H9 (cell line): ENCODE results near the gene SDK2. TPM values are rescaled to one million over a fixed set of nuclear protein-coding genes. Genes with fewer than 3 reads are reported as not detected.

Experiments
- DNase-seq: peaks from one replicate; pipeline ENCODE4 v3.0.0-alpha.2; 2017
- H2AFZ ChIP-seq: one replicate; pipeline ENCODE4 v1.6.1; 2013; ENCODE audit warnings: mild to moderate bottlenecking, low read length, control low read depth, moderate library complexity
- H2AK5ac ChIP-seq: 2 replicates; pipeline ENCODE4 v1.6.1; 2013; ENCODE audit warnings: low read length, control low read depth, mixed read lengths; ENCODE audit not compliant: insufficient read length
- H2BK120ac ChIP-seq: one replicate; pipeline ENCODE4 v1.6.1; 2013; ENCODE audit warnings: low read depth, mild to moderate bottlenecking, low read length, control low read depth, inconsistent platforms; ENCODE audit not compliant: poor library complexity, severe bottlenecking
- H2BK12ac ChIP-seq: 2 replicates; pipeline ENCODE4 v1.6.1; 2013; ENCODE audit warnings: low read length, control low read depth, mixed read lengths, low read depth; ENCODE audit not compliant: insufficient read length
- H2BK15ac ChIP-seq: 2 replicates; pipeline ENCODE4 v1.6.1; 2013; ENCODE audit warnings: low read depth, low read length, control low read depth
- H2BK20ac ChIP-seq: one replicate; pipeline ENCODE4 v1.6.1; 2013; ENCODE audit warnings: low read depth, mild to moderate bottlenecking, low read length, control low read depth, inconsistent platforms; ENCODE audit not compliant: poor library complexity, severe bottlenecking
- H2BK5ac ChIP-seq: 2 replicates; pipeline ENCODE4 v1.6.1; 2013; ENCODE audit warnings: low read length, control low read depth, mixed read lengths; ENCODE audit not compliant: insufficient read length
- H3K14ac ChIP-seq: 2 replicates; pipeline ENCODE4 v1.6.1; 2013; ENCODE audit warnings: low read length, control low read depth; ENCODE audit not compliant: insufficient read depth
- H3K18ac ChIP-seq: 2 replicates; pipeline ENCODE4 v1.6.1; 2013; ENCODE audit warnings: low read depth, mild to moderate bottlenecking, mixed read lengths, low read length, control low read depth; ENCODE audit not compliant: insufficient read length
- H3K23ac ChIP-seq: 2 replicates; pipeline ENCODE4 v1.6.1; 2013; ENCODE audit warnings: low read length, control low read depth, mixed read lengths, low read depth; ENCODE audit not compliant: insufficient read length
- H3K23me2 ChIP-seq: 2 replicates; pipeline ENCODE4 v1.6.1; 2013; ENCODE audit warnings: low read depth, mild to moderate bottlenecking, mixed read lengths, low read length, control low read depth; ENCODE audit not compliant: insufficient read length, poor library complexity, severe bottlenecking
- H3K27ac ChIP-seq: 2 replicates; pipeline ENCODE4 v1.5.1; 2013; ENCODE audit warnings: low read length, control low read depth, mixed read lengths, low read depth; ENCODE audit not compliant: insufficient read length
- H3K27me3 ChIP-seq: 2 replicates; pipeline ENCODE4 v1.6.1; 2013; ENCODE audit warnings: low read length, control low read depth, inconsistent platforms; ENCODE audit not compliant: insufficient read depth
- H3K4ac ChIP-seq: 2 replicates; pipeline ENCODE4 v1.6.1; 2013; ENCODE audit warnings: low read depth, mild to moderate bottlenecking, control low read depth, inconsistent platforms, low read length, moderate library complexity
- H3K4me1 ChIP-seq: 2 replicates; pipeline ENCODE4 v1.6.1; 2013; ENCODE audit warnings: low read length, control low read depth, inconsistent platforms; ENCODE audit not compliant: insufficient read depth
- H3K4me2 ChIP-seq: 2 replicates; pipeline ENCODE4 v1.6.1; 2013; ENCODE audit warnings: low read length, control low read depth, mixed read lengths; ENCODE audit not compliant: insufficient read length, insufficient read depth
- H3K56ac ChIP-seq: 2 replicates; pipeline ENCODE4 v1.6.1; 2013; ENCODE audit warnings: low read depth, mild to moderate bottlenecking, mixed read lengths, low read length, control low read depth; ENCODE audit not compliant: insufficient read length
- H3K79me1 ChIP-seq: 2 replicates; pipeline ENCODE4 v1.6.1; 2013; ENCODE audit warnings: low read depth, mild to moderate bottlenecking, moderate library complexity, low read length, control low read depth, inconsistent platforms; ENCODE audit not compliant: insufficient read depth, poor library complexity, severe bottlenecking
- H3K79me2 ChIP-seq: 2 replicates; pipeline ENCODE4 v1.6.1; 2013; ENCODE audit warnings: low read length, control low read depth, inconsistent platforms; ENCODE audit not compliant: insufficient read depth
- H3K9ac ChIP-seq: 2 replicates; pipeline ENCODE4 v1.6.1; 2013; ENCODE audit warnings: low read length, control low read depth, mixed read lengths; ENCODE audit not compliant: insufficient read length; ENCODE audit errors: extremely low read depth
- H3K9me3 ChIP-seq: one replicate; pipeline ENCODE4 v1.6.1; 2013; ENCODE audit warnings: low read depth, low read length, inconsistent platforms; ENCODE audit not compliant: control insufficient read depth
- H3T11ph ChIP-seq: one replicate; pipeline ENCODE4 v1.6.1; 2013; ENCODE audit warnings: mild to moderate bottlenecking, low read length, control low read depth, inconsistent platforms
- H4K20me1 ChIP-seq: one replicate; pipeline ENCODE4 v1.6.1; 2013; ENCODE audit not compliant: control insufficient read depth, insufficient read length, insufficient read depth
- H4K5ac ChIP-seq: 2 replicates; pipeline ENCODE4 v1.6.1; 2013; ENCODE audit warnings: low read depth, mild to moderate bottlenecking, mixed read lengths, low read length, control low read depth; ENCODE audit not compliant: insufficient read length
- H4K8ac ChIP-seq: replicated peaks from 2 replicates; pipeline ENCODE4 v1.6.1; 2013; ENCODE audit warnings: low read length, control low read depth, mixed read lengths, low read depth; ENCODE audit not compliant: insufficient read length
- H4K91ac ChIP-seq: 2 replicates; pipeline ENCODE4 v1.6.1; 2013; ENCODE audit warnings: low read depth, mild to moderate bottlenecking, moderate library complexity, mixed read lengths, low read length, control low read depth; ENCODE audit not compliant: insufficient read length
- H3K27ac Mint-ChIP-seq, 3 experiments: 2 replicates in 2 of 3; 3 replicates in 1 of 3; pipeline ENCODE4 v1.8.0; 2020 to 2021; ENCODE audit warnings: mixed read lengths in 3 of 3, mild to moderate bottlenecking in 1 of 3, moderate library complexity in 1 of 3
- H3K27me3 Mint-ChIP-seq: 2 replicates; pipeline ENCODE4 v1.8.0; 2021; ENCODE audit warnings: low read depth, mild to moderate bottlenecking, moderate library complexity, mixed read lengths
- H3K36me3 Mint-ChIP-seq, 3 experiments: 2 replicates in 2 of 3; 3 replicates in 1 of 3; pipeline ENCODE4 v1.8.0; 2020 to 2021; ENCODE audit warnings: low read depth in 3 of 3, mixed read lengths in 3 of 3; ENCODE audit not compliant: insufficient read depth in 1 of 3
- H3K4me1 Mint-ChIP-seq, 2 experiments: 2 replicates each; pipeline ENCODE4 v1.8.0; 2020; ENCODE audit warnings: mixed read lengths in 2 of 2
- H3K4me3 Mint-ChIP-seq, 2 experiments: 2 replicates in 1 of 2; 3 replicates in 1 of 2; pipeline ENCODE4 v1.8.0; 2020 to 2021; ENCODE audit warnings: mild to moderate bottlenecking in 2 of 2, mixed read lengths in 2 of 2, moderate library complexity in 1 of 2
- H3K9me3 Mint-ChIP-seq, 2 experiments: 2 replicates in 1 of 2; 3 replicates in 1 of 2; pipeline ENCODE4 v1.8.0; 2020; ENCODE audit warnings: mild to moderate bottlenecking in 2 of 2, mixed read lengths in 2 of 2, moderate library complexity in 1 of 2
- WGBS: extraction: QIAGEN DNeasy Blood & Tissue Kit; methylation state at CpG from one replicate; pipeline ENCODE4 v1.1.7; 2013; ENCODE audit warnings: missing lambda C conversion rate, low lambda C conversion rate, mixed read lengths; ENCODE audit not compliant: insufficient read length; ENCODE audit errors: extremely low coverage; 5-methylcytosine and 5-hydroxymethylcytosine counted together
- total RNA-seq: library from RNA; stranded (reverse); gene quantifications from 2 replicates; pipeline ENCODE4 v1.2.1, GENCODE V29; 2021
- TF ChIP-seq, protein P1 (sequence below): fragments of 200-600 bp; sonication (generic); conservative IDR thresholded peaks from 3 replicates; pipeline ENCODE4 v1.8.0; 2021; ENCODE audit warnings: antibody characterized with exemption, mild to moderate bottlenecking

The SDK2 gene
- total RNA-seq, 1 experiment from 2014 or later, result 9.1 TPM

DNA sequence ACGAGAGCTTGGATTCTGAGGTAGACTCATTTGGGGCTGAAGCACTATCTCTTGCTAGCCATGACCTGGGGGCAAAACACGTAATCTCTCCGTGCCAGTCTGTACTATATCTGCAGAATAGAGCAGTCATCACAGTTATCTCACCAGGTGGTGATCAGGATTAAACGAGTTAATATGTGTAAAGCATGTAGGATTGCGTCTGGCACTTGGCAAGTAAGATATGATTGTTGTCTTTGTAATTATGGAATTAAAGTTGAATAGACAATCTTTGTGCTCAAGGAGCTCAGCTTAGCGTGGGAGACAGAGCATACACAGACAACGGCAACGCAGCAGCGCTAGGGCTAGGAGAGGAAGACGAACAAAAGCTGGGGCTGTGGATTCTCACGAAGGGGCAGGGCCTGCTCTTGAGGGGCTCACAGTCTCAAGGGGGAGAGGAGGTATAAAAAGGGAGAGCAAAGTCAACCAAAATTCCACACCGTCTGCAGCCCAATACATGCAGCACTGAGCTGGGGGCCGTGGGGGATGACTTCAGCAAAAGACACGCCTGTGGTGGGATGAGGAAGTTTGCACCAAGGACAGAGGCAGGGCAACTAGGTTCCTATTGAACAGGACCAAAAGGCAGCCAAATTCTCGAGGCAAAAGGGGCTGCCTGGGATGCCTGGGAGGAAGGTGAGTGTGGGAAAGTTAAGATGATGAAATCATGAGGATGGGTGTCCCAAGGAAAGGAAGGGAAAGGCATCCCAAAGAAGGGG lies 68.6 kb downstream of the SDK2 start:
- no peak overlapping the region for H3K18ac ChIP-seq
- H2BK120ac ChIP-seq, result no peak overlapping the region
- no peaks in the 10 kb centered on the region for H3K27me3 ChIP-seq
- no peak overlapping the region for H3K4ac ChIP-seq
- H2AFZ ChIP-seq, result no peak overlapping the region
- peaks cover 0 to 18% of the 10 kb centered on the region in 2 experiments; a peak in 2 of 4 replicates for H3K4me1 Mint-ChIP-seq
- H3K56ac ChIP-seq, result no peak overlapping the region
- H3K9ac ChIP-seq, result no peak overlapping the region
- no peaks in the 10 kb centered on the region for H3K23me2 ChIP-seq
- no peaks in the 10 kb centered on the region for H3K9me3 Mint-ChIP-seq
- no peaks in the 10 kb centered on the region for H3K4me1 ChIP-seq
- H3K4me2 ChIP-seq, result no peak overlapping the region
- H2AK5ac ChIP-seq, result no peak overlapping the region
- no peak overlapping the region for H2BK20ac ChIP-seq
- no peak overlapping the region for H3K4me3 Mint-ChIP-seq
- no peaks in the 10 kb centered on the region for H3K9me3 ChIP-seq
- no peak overlapping the region for H3K27ac ChIP-seq
- no peak overlapping the region for H3K23ac ChIP-seq
- H4K91ac ChIP-seq, result no peak overlapping the region
- H3T11ph ChIP-seq, result no peak overlapping the region
- H3K27ac Mint-ChIP-seq, result peak overlapping the region in 1 of 3 experiments; percentile 2; a peak in 2 of 7 replicates
- no peak overlapping the region for H2BK15ac ChIP-seq
- peaks cover 1% of the 10 kb centered on the region; the same call in 1 of the 2 replicates for H3K27me3 Mint-ChIP-seq
- no peak overlapping the region for H4K8ac ChIP-seq
- TF ChIP-seq, protein P1, sequence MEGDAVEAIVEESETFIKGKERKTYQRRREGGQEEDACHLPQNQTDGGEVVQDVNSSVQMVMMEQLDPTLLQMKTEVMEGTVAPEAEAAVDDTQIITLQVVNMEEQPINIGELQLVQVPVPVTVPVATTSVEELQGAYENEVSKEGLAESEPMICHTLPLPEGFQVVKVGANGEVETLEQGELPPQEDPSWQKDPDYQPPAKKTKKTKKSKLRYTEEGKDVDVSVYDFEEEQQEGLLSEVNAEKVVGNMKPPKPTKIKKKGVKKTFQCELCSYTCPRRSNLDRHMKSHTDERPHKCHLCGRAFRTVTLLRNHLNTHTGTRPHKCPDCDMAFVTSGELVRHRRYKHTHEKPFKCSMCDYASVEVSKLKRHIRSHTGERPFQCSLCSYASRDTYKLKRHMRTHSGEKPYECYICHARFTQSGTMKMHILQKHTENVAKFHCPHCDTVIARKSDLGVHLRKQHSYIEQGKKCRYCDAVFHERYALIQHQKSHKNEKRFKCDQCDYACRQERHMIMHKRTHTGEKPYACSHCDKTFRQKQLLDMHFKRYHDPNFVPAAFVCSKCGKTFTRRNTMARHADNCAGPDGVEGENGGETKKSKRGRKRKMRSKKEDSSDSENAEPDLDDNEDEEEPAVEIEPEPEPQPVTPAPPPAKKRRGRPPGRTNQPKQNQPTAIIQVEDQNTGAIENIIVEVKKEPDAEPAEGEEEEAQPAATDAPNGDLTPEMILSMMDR, result no peak
- H3K79me1 ChIP-seq, result no peaks in the 10 kb centered on the region
- H2BK12ac ChIP-seq, result no peak overlapping the region
- no CpG with 5 or more reads among the region's 15 CpGs for WGBS
- no peaks in the 10 kb centered on the region for H4K20me1 ChIP-seq
- no peaks in the 10 kb centered on the region for H3K79me2 ChIP-seq
- no peak overlapping the region for H3K14ac ChIP-seq
- no peak overlapping the region for H2BK5ac ChIP-seq
- no peak for DNase-seq
- no peaks in the 10 kb centered on the region; a peak in 1 of 7 replicates for H3K36me3 Mint-ChIP-seq
- H4K5ac ChIP-seq, result no peak overlapping the region
